A549 (cell line): Measurements from ENCODE around the gene DAO. TPM values are rescaled to one million over a fixed set of nuclear protein-coding genes. Genes with fewer than 3 reads are reported as not detected.

Experiments
- ATAC-seq, 2 experiments: fragments of 200-7000 bp in 1 of 2; fragments of >200 bp in 1 of 2; cut with Nextera tagmentation in 1 of 2; cut with Tn5 transposase in 1 of 2; 3 replicates each; pipeline versions ENCODE4 v1.8.0 to v1.9.1; 2018 to 2020; ENCODE audit warnings: mild to moderate bottlenecking in 1 of 2, moderate library complexity in 1 of 2
- CTCF ChIA-PET: fragments of 300-600 bp; sonication (Branson Sonifier 250); formaldehyde crosslinking; extraction: SDS; loops from one replicate; lab custom pipeline; 2021; ENCODE audit warnings: antibody characterized with exemption, inconsistent platforms; lab: Yijun Ruan, JAX
- POLR2A ChIA-PET: fragments of 350-600 bp; formaldehyde crosslinking; extraction: SDS; loops from one replicate; lab custom pipeline; 2021; ENCODE audit warnings: antibody characterized with exemption, inconsistent platforms; lab: Yijun Ruan, JAX
- DNase-seq, 2 experiments: peaks; one replicate each; pipeline versions ENCODE4 v3.0.0 to v3.0.0-alpha.2; 2011 to 2016; ENCODE audit warnings: low read depth in 1 of 2, low spot score in 1 of 2
- FAIRE-seq: peaks from 2 replicates; lab custom pipeline; 2011; peaks lifted over from hg19 to GRCh38; lab: Jason Lieb, UNC
- H3K27ac ChIP-seq, 2 experiments: fragments of >200 bp; sonication (Bioruptor Twin); formaldehyde crosslinking; 3 replicates each; pipeline ENCODE4 v1.5.1; 2016 to 2017
- H3K4me1 ChIP-seq: fragments of >200 bp; sonication (Bioruptor Twin); formaldehyde crosslinking; 3 replicates; pipeline ENCODE4 v1.6.1; 2016
- H3K4me2 ChIP-seq: fragments of >200 bp; sonication (Bioruptor Twin); formaldehyde crosslinking; 3 replicates; pipeline ENCODE4 v1.6.1; 2016
- H3K4me3 ChIP-seq: fragments of >200 bp; sonication (Bioruptor Twin); formaldehyde crosslinking; 3 replicates; pipeline ENCODE4 v1.5.1; 2016
- H3K9me3 ChIP-seq: fragments of >200 bp; sonication (Bioruptor Twin); formaldehyde crosslinking; 3 replicates; pipeline ENCODE4 v1.6.1; 2016
- CHD2 ChIP-seq: fragments of 150-350 bp; IDR thresholded peaks from 2 replicates; pipeline ENCODE4 v1.6.1; 2014; ENCODE audit warnings: low read length; ENCODE audit not compliant: partially characterized antibody
- EP300 ChIP-seq, 2 experiments: fragments of >200 bp; sonication (Bioruptor Twin); formaldehyde crosslinking; IDR thresholded peaks; 2 replicates in 1 of 2; 3 replicates in 1 of 2; pipeline ENCODE4 v1.6.1; 2016 to 2017
- FOSB ChIP-seq: fragments of 250-450 bp; sonication (Bioruptor Pico); IDR thresholded peaks from 2 replicates; pipeline ENCODE4 v1.5.0; 2020; ENCODE audit warnings: mild to moderate bottlenecking, moderate library complexity
- HOXB13 ChIP-seq: fragments of 250-450 bp; sonication (Bioruptor Pico); IDR thresholded peaks from 2 replicates; pipeline ENCODE4 v1.5.0; 2020; ENCODE audit warnings: low read depth, mild to moderate bottlenecking, moderate library complexity
- HOXB5 ChIP-seq: fragments of 250-450 bp; sonication (Bioruptor Pico); IDR thresholded peaks from 2 replicates; pipeline ENCODE4 v1.5.0; 2020; ENCODE audit warnings: mild to moderate bottlenecking, moderate library complexity
- KDM1A ChIP-seq: fragments of 200-600 bp; sonication (generic); IDR thresholded peaks from 2 replicates; pipeline ENCODE4 v1.6.1; 2016; ENCODE audit warnings: low read depth, mild to moderate bottlenecking
- MAFK ChIP-seq: fragments of 450-650 bp; IDR thresholded peaks from 2 replicates; pipeline ENCODE4 v1.6.1; 2014; ENCODE audit not compliant: partially characterized antibody
- MAZ ChIP-seq: fragments of 150-350 bp; IDR thresholded peaks from 2 replicates; pipeline ENCODE4 v1.6.1; 2014; ENCODE audit warnings: antibody characterized with exemption, low read depth, low read length, borderline replicate concordance
- NFE2L2 ChIP-seq: fragments of 150-350 bp; conservative IDR thresholded peaks from 2 replicates; pipeline ENCODE4 v1.6.1; 2014; ENCODE audit warnings: low read length
- NPAS2 ChIP-seq: fragments of 250-450 bp; sonication (Bioruptor Pico); IDR thresholded peaks from 2 replicates; pipeline ENCODE4 v1.8.0; 2022; ENCODE audit warnings: mild to moderate bottlenecking, moderate library complexity, borderline replicate concordance
- NR3C1 ChIP-seq: fragments of >200 bp; sonication (Bioruptor Twin); formaldehyde crosslinking; IDR thresholded peaks from 3 replicates; pipeline ENCODE4 v1.6.1; 2017
- POLR2A ChIP-seq: IDR thresholded peaks from 2 replicates; pipeline ENCODE4 v1.6.1; 2012; ENCODE audit warnings: mild to moderate bottlenecking, low read length
- POLR2AphosphoS2 ChIP-seq: conservative IDR thresholded peaks from 2 replicates; pipeline ENCODE4 v1.6.1; 2012; ENCODE audit warnings: low read length, improper control_type of control experiment, inconsistent platforms
- RAD21 ChIP-seq, 2 experiments: fragments of >200 bp in 1 of 2; sonication (Bioruptor Twin) in 1 of 2; formaldehyde crosslinking in 1 of 2; IDR thresholded peaks in 1 of 2; conservative IDR thresholded peaks in 1 of 2; 2 replicates in 1 of 2; 3 replicates in 1 of 2; pipeline ENCODE4 v1.6.1; 2012 to 2018; ENCODE audit warnings: inconsistent platforms in 1 of 2
- RARB ChIP-seq: fragments of 250-450 bp; sonication (Bioruptor Pico); IDR thresholded peaks from 2 replicates; pipeline ENCODE4 v1.8.0; 2021; ENCODE audit warnings: mild to moderate bottlenecking, moderate library complexity
- ZC3H11A ChIP-seq: fragments of 450-650 bp; IDR thresholded peaks from 2 replicates; pipeline ENCODE4 v1.6.1; 2014; ENCODE audit warnings: antibody characterized with exemption, mild to moderate bottlenecking
- ZNF302 ChIP-seq: fragments of 250-450 bp; sonication (Bioruptor Pico); IDR thresholded peaks from 2 replicates; pipeline ENCODE4 v1.9.0; 2021; ENCODE audit warnings: inconsistent platforms, mild to moderate bottlenecking, moderate library complexity
- WGBS: methylation state at CpG from one replicate; pipeline ENCODE4 v1.1.6; 2017; ENCODE audit errors: missing lambda C conversion rate; 5-methylcytosine and 5-hydroxymethylcytosine counted together
- polyA plus RNA-seq, 4 experiments: library from polyadenylated mRNA; depleted of rRNA in 3 of 4; stranded (reverse); fragments of >200 nt; fragmentation: RNase III in 1 of 4; extraction: RNeasy Plus Mini Kit Qiagen cat#74134 plus additional on column Dnase treatment in 1 of 4; gene quantifications; 2 replicates in 3 of 4; 3 replicates in 1 of 4; pipeline ENCODE4 v1.2.3, GENCODE V29; 2011 to 2017
- TF ChIP-seq, protein P1 (sequence below): fragments of 150-350 bp; IDR thresholded peaks from 2 replicates; pipeline ENCODE4 v1.6.1; 2014; ENCODE audit warnings: low read depth, mild to moderate bottlenecking, low read length
- TF ChIP-seq, protein P2 (sequence below): fragments of 250-450 bp; sonication (Bioruptor Pico); IDR thresholded peaks from 2 replicates; pipeline ENCODE4 v1.5.0; 2020; ENCODE audit warnings: low read depth, mild to moderate bottlenecking, moderate library complexity

DAO gene
- polyA plus RNA-seq, 2 of the 4 experiments (the other 2 are of a cell fraction): not detected

GRCh38 chr12:108896817-108897216, 16.9 kb downstream of the DAO start:
- H3K4me2 ChIP-seq: no peak overlapping the region
- WGBS: 42% methylated on average over 4 of the region's 4 CpGs
- DNase-seq (no peak), ATAC-seq (no peak), FAIRE-seq (no peak)
- no peak for TF ChIP-seq RARB
- no peak for TF ChIP-seq RAD21 (conservative IDR thresholded peaks at IDR 0.05 in 1 of 2, IDR thresholded peaks at IDR 0.05 in 1 of 2)
- TF ChIP-seq HOXB5 (CRISPR knock-in tag): no peak
- no peak for TF ChIP-seq ZNF302 (CRISPR knock-in tag)
- no peak for TF ChIP-seq MAZ
- no peak for TF ChIP-seq POLR2AphosphoS2
- TF ChIP-seq ZC3H11A: no peak
- no peak for TF ChIP-seq NPAS2 (CRISPR knock-in tag)
- TF ChIP-seq POLR2A: no peak
- CTCF ChIA-PET: interaction anchor here (1.0 to 1.5 kb wide), 2 partner anchors 12 to 70 kb away, joined by 3 to 5 read pairs; no protein-coding TSS in a partner anchor
- peaks cover 8% of the 10 kb centered on the region; the same call in 1 of the 3 replicates for H3K9me3 ChIP-seq
- H3K4me3 ChIP-seq: no peak overlapping the region
- POLR2A ChIA-PET: no interaction called here
- H3K27ac ChIP-seq: no peak overlapping the region
- H3K4me1 ChIP-seq: no peaks in the 10 kb centered on the region

DNA sequence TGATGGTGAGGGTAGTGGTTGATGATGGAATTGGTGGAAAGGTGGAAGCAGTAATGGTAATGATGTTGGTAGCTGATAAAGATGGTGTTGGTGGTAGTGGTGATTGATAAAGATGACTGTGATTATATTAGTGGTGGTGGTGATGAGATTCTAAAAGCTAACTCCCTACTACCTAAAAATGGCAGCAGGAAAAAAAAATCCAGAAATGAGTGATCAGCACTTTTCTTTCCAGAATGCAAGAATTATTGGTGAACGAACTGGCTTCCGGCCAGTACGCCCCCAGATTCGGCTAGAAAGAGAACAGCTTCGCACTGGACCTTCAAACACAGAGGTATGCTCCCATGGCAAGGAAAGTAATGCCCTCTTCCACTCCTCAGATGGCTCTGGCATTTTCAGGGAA, 19.3 kb downstream of the DAO start:
- Histone ChIP-seq H3K4me1 (no peaks in the 10 kb centered on the region), H3K4me3 (no peak overlapping the region), H3K9me3 (peaks cover 8% of the 10 kb centered on the region; the same call in 1 of the 3 replicates), H3K27ac (no peak overlapping the region), H3K4me2 (no peak overlapping the region)
- ChIA-PET CTCF (interaction anchor here (1.0 to 2.0 kb wide), 4 partner anchors 9 to 177 kb away, joined by 3 to 4 read pairs (median 3); no protein-coding TSS in a partner anchor), POLR2A (interaction anchor here (1.5 kb wide), 1 partner anchor 42 kb away, joined by 6 read pairs; the partner anchor contains the start of gene SSH1)
- FAIRE-seq (no peak), DNase-seq (no peak), ATAC-seq (no peak)
- 1% methylated on average over 5 of the region's 5 CpGs for WGBS
- TF ChIP-seq MAFK (peak; percentile 72), ZNF302 (CRISPR knock-in tag) (no peak)
- TF ChIP-seq, all 56 proteins: peak for 1

- no peak for TF ChIP-seq ZNF302 (CRISPR knock-in tag)
- TF ChIP-seq KDM1A: no peak
- no peak for TF ChIP-seq HOXB13 (CRISPR knock-in tag)
- no peak for TF ChIP-seq FOSB (CRISPR knock-in tag)
- no peak for TF ChIP-seq ZC3H11A
- TF ChIP-seq, protein P1, sequence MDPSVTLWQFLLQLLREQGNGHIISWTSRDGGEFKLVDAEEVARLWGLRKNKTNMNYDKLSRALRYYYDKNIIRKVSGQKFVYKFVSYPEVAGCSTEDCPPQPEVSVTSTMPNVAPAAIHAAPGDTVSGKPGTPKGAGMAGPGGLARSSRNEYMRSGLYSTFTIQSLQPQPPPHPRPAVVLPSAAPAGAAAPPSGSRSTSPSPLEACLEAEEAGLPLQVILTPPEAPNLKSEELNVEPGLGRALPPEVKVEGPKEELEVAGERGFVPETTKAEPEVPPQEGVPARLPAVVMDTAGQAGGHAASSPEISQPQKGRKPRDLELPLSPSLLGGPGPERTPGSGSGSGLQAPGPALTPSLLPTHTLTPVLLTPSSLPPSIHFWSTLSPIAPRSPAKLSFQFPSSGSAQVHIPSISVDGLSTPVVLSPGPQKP: no peak
- TF ChIP-seq EP300 (IDR thresholded peaks at IDR 0.05): no peak
- TF ChIP-seq NR3C1: no peak
- TF ChIP-seq, protein P2, sequence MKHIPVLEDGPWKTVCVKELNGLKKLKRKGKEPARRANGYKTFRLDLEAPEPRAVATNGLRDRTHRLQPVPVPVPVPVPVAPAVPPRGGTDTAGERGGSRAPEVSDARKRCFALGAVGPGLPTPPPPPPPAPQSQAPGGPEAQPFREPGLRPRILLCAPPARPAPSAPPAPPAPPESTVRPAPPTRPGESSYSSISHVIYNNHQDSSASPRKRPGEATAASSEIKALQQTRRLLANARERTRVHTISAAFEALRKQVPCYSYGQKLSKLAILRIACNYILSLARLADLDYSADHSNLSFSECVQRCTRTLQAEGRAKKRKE: no peak
- ChIA-PET CTCF (no interaction called here), POLR2A (no interaction called here)
- H3K4me3 ChIP-seq: no peak overlapping the region
- H3K4me2 ChIP-seq: no peak overlapping the region
- DNase-seq: no peak
- no peaks in the 10 kb centered on the region for H3K9me3 ChIP-seq
- H3K27ac ChIP-seq: no peak overlapping the region
- H3K4me1 ChIP-seq: no peaks in the 10 kb centered on the region
- FAIRE-seq: no peak
- ATAC-seq: no peak
- 59% methylated on average over 5 of the region's 5 CpGs for WGBS
These were observed 25.8 kb downstream of the DAO start for GRCh38 chr12:108905725-108906124.

DNA sequence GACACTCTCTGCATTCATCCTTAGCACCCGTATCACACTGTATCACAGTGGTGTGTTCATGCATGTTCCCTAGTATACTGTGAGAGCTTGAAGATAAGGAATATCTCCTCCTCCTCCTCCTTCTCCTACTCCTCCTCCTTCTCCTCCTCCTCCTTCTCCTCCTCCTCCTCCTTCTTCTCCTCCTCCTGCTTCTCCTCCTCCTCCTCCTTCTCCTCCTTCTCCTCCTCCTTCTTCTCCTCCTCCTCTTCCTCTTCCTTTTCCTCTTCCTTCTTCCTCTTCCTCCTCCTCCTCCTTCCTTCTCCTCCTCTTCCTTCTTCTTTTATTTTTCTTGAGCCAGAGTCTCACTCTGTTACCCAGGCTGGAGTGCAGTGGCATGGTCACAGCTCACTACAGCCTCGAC, 27.1 kb downstream of the DAO start:
- TF ChIP-seq NFE2L2 (no peak), HOXB5 (CRISPR knock-in tag) (no peak), CHD2 (no peak)
- Histone ChIP-seq H3K27ac (no peak overlapping the region), H3K4me1 (no peaks in the 10 kb centered on the region), H3K4me2 (no peak overlapping the region), H3K4me3 (no peak overlapping the region), H3K9me3 (no peaks in the 10 kb centered on the region)
- DNase-seq: no peak
- ChIA-PET CTCF (no interaction called here), POLR2A (no interaction called here)
- no peak for ATAC-seq
- no peak for FAIRE-seq
- WGBS: 50% methylated on average over 2 of the region's 2 CpGs
